Stomach (tissue), 9 donors: ENCODE results near the gene FLT1. TPM values are rescaled to one million over a fixed set of nuclear protein-coding genes. Genes with fewer than 3 reads are reported as not detected.

ENCODE experiments used
- DNase-seq, 2 donors: peaks; one replicate each; pipeline versions ENCODE4 v3.0.0 to v3.0.0-alpha.2; 2013 to 2019
- H3K27ac ChIP-seq, 5 donors: fragments of 200-600 bp in 4 of 5; sonication (generic) in 4 of 5; one replicate each; pipeline ENCODE4 v1.5.1; 2013 to 2019; ENCODE audit warnings: mild to moderate bottlenecking in 1 of 5, moderate library complexity in 1 of 5
- H3K27me3 ChIP-seq, 3 donors: fragments of 200-600 bp; sonication (generic); one replicate each; pipeline ENCODE4 v1.5.1; 2017 to 2019; ENCODE audit warnings: mixed run types in 1 of 3
- H3K36me3 ChIP-seq, 4 donors: fragments of 200-600 bp; sonication (generic); 1 replicate in 3 of 4; 2 replicates in 1 of 4; pipeline ENCODE4 v1.5.1; 2016 to 2019
- H3K4me1 ChIP-seq, 4 donors: fragments of 200-600 bp; sonication (generic); one replicate each; pipeline ENCODE4 v1.5.1; 2016 to 2019
- H3K4me3 ChIP-seq, 4 donors: fragments of 200-600 bp; sonication (generic) in 3 of 4; one replicate each; pipeline ENCODE4 v1.5.1; 2016 to 2019; ENCODE audit warnings: mild to moderate bottlenecking in 1 of 4
- H3K9me3 ChIP-seq, 4 donors: fragments of 200-600 bp; sonication (generic); one replicate each; pipeline ENCODE4 v1.5.1; 2016 to 2019
- CTCF ChIP-seq, 7 experiments: fragments of 450-650 bp in 4 of 7; fragments of 200-600 bp in 3 of 7; sonication (generic) in 3 of 7; IDR thresholded peaks; one replicate each; pipeline ENCODE4 v1.5.1; 2016 to 2019; ENCODE audit warnings: antibody characterized with exemption in 7 of 7, control low read depth in 2 of 7, mild to moderate bottlenecking in 1 of 7
- EP300 ChIP-seq: sonication (generic); formaldehyde crosslinking; IDR thresholded peaks from one replicate; pipeline ENCODE4 v1.6.1; 2017; ENCODE audit warnings: antibody characterized with exemption
- POLR2A ChIP-seq, 4 donors: fragments of 450-650 bp; IDR thresholded peaks; one replicate each; pipeline ENCODE4 v1.6.1; 2016; ENCODE audit warnings: antibody characterized with exemption in 4 of 4, control low read depth in 2 of 4, mild to moderate bottlenecking in 1 of 4, moderate library complexity in 1 of 4
- POLR2AphosphoS5 ChIP-seq, 3 donors: sonication (generic); formaldehyde crosslinking; IDR thresholded peaks; one replicate each; pipeline ENCODE4 v1.6.1; 2016; ENCODE audit warnings: antibody characterized with exemption in 3 of 3
- WGBS, 5 donors: extraction: QIAGEN DNeasy Blood & Tissue Kit in 3 of 5; methylation state at CpG; one replicate each; pipeline versions ENCODE4 v1.1.5 to v1.1.7; 2013 to 2018; 5-methylcytosine and 5-hydroxymethylcytosine counted together
- intact Hi-C: fragments of 100-400 bp; cut with DNase I; formaldehyde crosslinking; loops from one replicate; pipeline ENCODE4 v1.15.1; 2023; ENCODE audit warnings: low total_unique reads
- polyA plus RNA-seq, 3 donors: library from polyadenylated mRNA; stranded (reverse); fragments of 200-250 nt; gene quantifications; one replicate each; pipeline ENCODE4 v1.2.3, GENCODE V29; 2013
- total RNA-seq, 5 donors: library from RNA; depleted of rRNA; stranded (reverse); fragments of >200 nt; gene quantifications; one replicate each; pipeline versions ENCODE4 v1.1.0 to v1.2.3, GENCODE V29; 2014 to 2016
- donor health status: healthy with polysubstance abuse.
- donor health status: Bipolar disorder and iron deficiency.
- donor health status: healthy.

FLT1 gene
- total and polyA plus RNA-seq, 8 donors = 1.00 to 41.9 (median 3.6) TPM; not detected in 1

- Histone ChIP-seq H3K4me1 (peaks cover 0 to 13% (median 4%) of the 10 kb centered on the region in 4 donors), H3K27ac (no peak overlapping the region), H3K27me3 (peaks cover 0 to 19% (median 3%) of the 10 kb centered on the region in 3 donors), H3K36me3 (no peaks in the 10 kb centered on the region), H3K4me3 (no peak overlapping the region), H3K9me3 (no peaks in the 10 kb centered on the region)
- DNase-seq = no peak
- TF ChIP-seq POLR2A (IDR thresholded peaks at IDR 0.05) (no peak), CTCF (IDR thresholded peaks at IDR 0.05) (no peak), POLR2AphosphoS5 (IDR thresholded peaks at IDR 0.05) (no peak), EP300 (no peak)
- 55 to 67% (median 62%) methylated on average over 3 of the region's 3 CpGs for WGBS, 5 donors
- intact Hi-C loops = no loop called here
Observed at GRCh38 chr13:28478127-28478526, 16.8 kb downstream of the FLT1 start.

GRCh38 chr13:28477709-28477973 is 17.3 kb downstream of the FLT1 start:
- TF ChIP-seq POLR2A (IDR thresholded peaks at IDR 0.05) = no peak
- TF ChIP-seq EP300 = no peak
- TF ChIP-seq CTCF (IDR thresholded peaks at IDR 0.05) = no peak
- no peak for TF ChIP-seq POLR2AphosphoS5 (IDR thresholded peaks at IDR 0.05)
- 59 to 78% (median 65%) methylated on average over 3 of the region's 3 CpGs for WGBS, 5 donors
- peaks cover 0 to 17% (median 3%) of the 10 kb centered on the region in 3 donors for H3K27me3 ChIP-seq
- DNase-seq = no peak
- H3K4me3 ChIP-seq = no peak overlapping the region
- intact Hi-C loops = no loop called here
- no peaks in the 10 kb centered on the region for H3K9me3 ChIP-seq
- no peaks in the 10 kb centered on the region for H3K36me3 ChIP-seq
- no peak overlapping the region for H3K27ac ChIP-seq
- H3K4me1 ChIP-seq = peaks cover 0 to 13% (median 4%) of the 10 kb centered on the region in 4 donors

- peaks cover 0 to 13% (median 4%) of the 10 kb centered on the region in 4 donors for H3K4me1 ChIP-seq
Observed at GRCh38 chr13:28476919-28477708, 17.8 kb downstream of the FLT1 start.

More at GRCh38 chr13:28476919-28477708, 17.8 kb downstream of the FLT1 start:
- Histone ChIP-seq H3K27me3 (peaks cover 0 to 15% (median 3%) of the 10 kb centered on the region in 3 donors), H3K9me3 (no peaks in the 10 kb centered on the region), H3K27ac (no peak overlapping the region), H3K36me3 (no peaks in the 10 kb centered on the region), H3K4me3 (no peak overlapping the region)
- intact Hi-C loops = no loop called here
- no peak for TF ChIP-seq EP300
- no peak for TF ChIP-seq POLR2AphosphoS5 (IDR thresholded peaks at IDR 0.05)
- TF ChIP-seq CTCF (IDR thresholded peaks at IDR 0.05) = no peak
- TF ChIP-seq POLR2A (IDR thresholded peaks at IDR 0.05) = no peak
- WGBS, 5 donors = 43 to 50% (median 48%) methylated on average over 11 of the region's 11 CpGs
- no peak for DNase-seq
